Neural cell (in vitro differentiated cells): ENCODE measurements around the gene WFDC5.

Source experiments
- CTCF ChIP-seq: fragments of 450-650 bp; IDR thresholded peaks from 2 replicates; pipeline ENCODE4 v1.5.1; 2014; ENCODE audit warnings: antibody characterized with exemption, mild to moderate bottlenecking, moderate library complexity; ENCODE audit not compliant: poor library complexity, severe bottlenecking
- EP300 ChIP-seq: fragments of 450-650 bp; conservative IDR thresholded peaks from 2 replicates; pipeline ENCODE4 v1.6.1; 2014; ENCODE audit warnings: antibody characterized with exemption, mild to moderate bottlenecking, moderate library complexity; ENCODE audit not compliant: poor library complexity, severe bottlenecking
- EZH2 ChIP-seq: fragments of 200-600, 300-800 bp; shearing (Covaris generic), sonication (generic); IDR thresholded peaks from 2 replicates; pipeline ENCODE4 v1.6.1; 2014; ENCODE audit warnings: antibody characterized with exemption, low read length, borderline replicate concordance, mild to moderate bottlenecking; ENCODE audit not compliant: insufficient read depth, poor library complexity, severe bottlenecking
- MXI1 ChIP-seq: fragments of 450-650 bp; conservative IDR thresholded peaks from 2 replicates; pipeline ENCODE4 v1.6.1; 2014; ENCODE audit warnings: antibody characterized with exemption, mild to moderate bottlenecking; ENCODE audit not compliant: poor library complexity, severe bottlenecking
- POLR2AphosphoS5 ChIP-seq: IDR thresholded peaks from 2 replicates; pipeline ENCODE4 v1.6.1; 2012
- RAD21 ChIP-seq: fragments of 450-650 bp; conservative IDR thresholded peaks from 2 replicates; pipeline ENCODE4 v1.6.1; 2014; ENCODE audit warnings: antibody characterized with exemption, mild to moderate bottlenecking, moderate library complexity
- REST ChIP-seq: IDR thresholded peaks from 2 replicates; pipeline ENCODE4 v1.6.1; 2012; ENCODE audit warnings: borderline replicate concordance

GRCh38 chr20:45067087-45067486 is 47.9 kb downstream of the WFDC5 start:
- no peak for TF ChIP-seq CTCF
- TF ChIP-seq MXI1: no peak
- no peak for TF ChIP-seq REST
- TF ChIP-seq EZH2: no peak
- TF ChIP-seq RAD21: no peak
- TF ChIP-seq EP300: no peak
- no peak for TF ChIP-seq POLR2AphosphoS5
